HG03060 (cell line): Measurements from ENCODE around the gene OCRL.

Source experiments
- ATAC-seq: cut with Tn5 transposase; IDR thresholded peaks from one replicate; pipeline ENCODE4 v1.9.1; 2021; ENCODE audit warnings: low read depth, moderate number of reproducible peaks; ENCODE audit not compliant: unreplicated experiment

OCRL gene

GRCh38 chrX:129629837-129630236 lies 89.8 kb downstream of the OCRL start:
- no peak for ATAC-seq

- no peak for ATAC-seq
Observed at GRCh38 chrX:129631849-129632248, 91.8 kb downstream of the OCRL start.

- ATAC-seq = no peak
Observed at GRCh38 chrX:129632443-129632842, 92.4 kb downstream of the OCRL start.

- ATAC-seq = no peak
Observed at GRCh38 chrX:129634541-129634940, 94.5 kb downstream of the OCRL start.

GRCh38 chrX:129636175-129636681 lies 96.2 kb downstream of the OCRL start:
- no peak for ATAC-seq

- no peak for ATAC-seq
Observed at GRCh38 chrX:129637217-129638109, 97.4 kb downstream of the OCRL start.

GRCh38 chrX:129638917-129639316 lies 98.9 kb downstream of the OCRL start:
- ATAC-seq = no peak

- ATAC-seq = no peak
Observed at GRCh38 chrX:129640737-129641136, 100.7 kb downstream of the OCRL start.

- no peak for ATAC-seq
Observed at GRCh38 chrX:129641469-129641868, 101.4 kb downstream of the OCRL start.

GRCh38 chrX:129641941-129642340 lies 101.9 kb downstream of the OCRL start:
- ATAC-seq = no peak
